SU-DHL-6 (cell line): Measurements from ENCODE around the gene CCNY.

Experiments
- CTCF ChIP-seq: fragments of 200-600 bp; sonication (generic); IDR thresholded peaks from one replicate; pipeline ENCODE4 v1.5.1; 2017; ENCODE audit warnings: antibody characterized with exemption, mild to moderate bottlenecking, low read length, moderate library complexity; ENCODE audit not compliant: insufficient read depth, poor library complexity, severe bottlenecking
- EZH2phosphoT487 ChIP-seq: fragments of 200-600 bp; sonication (generic), shearing (Covaris generic); conservative IDR thresholded peaks from 2 replicates; pipeline ENCODE4 v1.6.1; 2018; ENCODE audit warnings: mild to moderate bottlenecking, antibody characterized with exemption, low read length, moderate library complexity, mixed read lengths

- no peak for TF ChIP-seq EZH2phosphoT487
- TF ChIP-seq CTCF, result no peak
These were observed 107.5 kb downstream of the CCNY start for GRCh38 chr10:35443858-35444257.
